Transverse colon (tissue), 4 donors: ENCODE data around the gene DNAJC11. TPM values are rescaled to one million over a fixed set of nuclear protein-coding genes. Genes with fewer than 3 reads are reported as not detected.

Source experiments
- DNase-seq: peaks from one replicate; pipeline ENCODE4 v3.0.0-alpha.2; 2019
- H3K27ac ChIP-seq, 4 donors: fragments of 200-600 bp; sonication (generic); 2 replicates each; pipeline ENCODE4 v1.5.1; 2016 to 2018; ENCODE audit warnings: inconsistent platforms in 4 of 4
- H3K27me3 ChIP-seq: fragments of 200-600 bp; sonication (generic); 2 replicates; pipeline ENCODE4 v1.5.1; 2017; ENCODE audit warnings: inconsistent platforms
- H3K36me3 ChIP-seq, 4 donors: fragments of 200-600 bp; sonication (generic); 2 replicates each; pipeline ENCODE4 v1.5.1; 2017 to 2019; ENCODE audit warnings: inconsistent platforms in 4 of 4
- H3K4me1 ChIP-seq, 4 donors: fragments of 200-600 bp; sonication (generic); 2 replicates each; pipeline ENCODE4 v1.5.1; 2017 to 2020; ENCODE audit warnings: inconsistent platforms in 4 of 4
- H3K4me3 ChIP-seq, 4 donors: fragments of 200-600 bp; sonication (generic); 1 replicate in 1 of 4; 2 replicates in 3 of 4; pipeline versions ENCODE4 v1.5.1 to v1.6.1; 2017 to 2019; ENCODE audit warnings: inconsistent platforms in 4 of 4
- H3K9me3 ChIP-seq, 2 donors: fragments of 200-600 bp; sonication (generic); 2 replicates each; pipeline ENCODE4 v1.5.1; 2017 to 2019; ENCODE audit warnings: inconsistent platforms in 2 of 2
- EP300 ChIP-seq: sonication (generic); formaldehyde crosslinking; IDR thresholded peaks from one replicate; pipeline ENCODE4 v1.6.1; 2017; ENCODE audit warnings: antibody characterized with exemption, low read depth
- POLR2A ChIP-seq: fragments of 450-650 bp; IDR thresholded peaks from one replicate; pipeline ENCODE4 v1.6.1; 2016; ENCODE audit warnings: antibody characterized with exemption, mild to moderate bottlenecking, moderate library complexity
- POLR2AphosphoS5 ChIP-seq, 3 donors: sonication (generic); formaldehyde crosslinking; IDR thresholded peaks; one replicate each; pipeline ENCODE4 v1.6.1; 2016; ENCODE audit warnings: antibody characterized with exemption in 3 of 3
- WGBS, 2 donors: methylation state at CpG; one replicate each; pipeline ENCODE4 v1.1.5; 2018; ENCODE audit warnings: low coverage in 1 of 2; 5-methylcytosine and 5-hydroxymethylcytosine counted together
- in situ Hi-C, 4 donors: fragments of 200-750 bp; cut with MboI; loops; one replicate each; pipeline versions ENCODE4 v1.15.0 to v1.15.1; 2017; ENCODE audit warnings: low sequenced_read_pairs in 3 of 4, low pct_ligation_motif_present in 1 of 4, low pct_unique_long_range_greater_than_20kb in 1 of 4
- intact Hi-C: fragments of 100-400 bp; cut with DNase I; formaldehyde crosslinking; loops from one replicate; pipeline ENCODE4 v1.15.1; 2023; ENCODE audit warnings: low total_unique reads
- total RNA-seq, 4 donors: library from RNA; depleted of rRNA; stranded (reverse); fragments of >200 nt; gene quantifications; one replicate each; pipeline ENCODE4 v1.1.0, GENCODE V29; 2016
- TF ChIP-seq, protein P1 (sequence below), 5 experiments: fragments of 200-600 bp in 3 of 5; fragments of 450-650 bp in 2 of 5; sonication (generic) in 3 of 5; IDR thresholded peaks; 1 replicate in 2 of 5; 2 replicates in 3 of 5; pipeline ENCODE4 v1.5.1; 2016 to 2017; ENCODE audit warnings: antibody characterized with exemption in 5 of 5, inconsistent platforms in 3 of 5, mild to moderate bottlenecking in 2 of 5, moderate library complexity in 1 of 5

The DNAJC11 gene
- total RNA-seq, 4 donors from 2014 or later, result 62.1 to 80.0 (median 70.9) TPM

DNA sequence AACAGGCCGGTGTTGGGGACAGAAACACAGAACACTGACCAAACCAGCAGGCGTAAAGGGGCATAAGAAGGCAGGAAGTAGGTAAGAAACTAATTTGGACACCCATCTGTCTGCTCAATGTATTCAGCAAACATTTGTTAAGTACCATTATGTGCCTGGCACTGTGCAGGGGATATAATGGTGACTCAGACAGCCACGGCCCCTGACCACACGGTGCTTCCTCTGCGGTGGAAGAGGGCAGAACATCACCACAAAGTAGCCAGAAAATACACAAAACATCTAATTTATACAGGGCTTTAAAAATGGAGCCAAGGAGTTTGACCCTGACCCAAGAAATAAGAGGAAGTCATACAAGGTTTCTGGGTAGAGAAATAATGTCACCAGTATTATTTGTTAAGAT, 12.9 kb downstream of the DNAJC11 start:
- Histone ChIP-seq H3K4me3 (no peak overlapping the region), H3K4me1 (no peaks in the 10 kb centered on the region), H3K27me3 (no peaks in the 10 kb centered on the region), H3K9me3 (no peaks in the 10 kb centered on the region), H3K27ac (no peak overlapping the region), H3K36me3 (no peaks in the 10 kb centered on the region)
- no peak for DNase-seq
- WGBS, 2 donors, result 73 to 94% methylated on average over 2 to 5 of the region's 5 CpGs
- in situ Hi-C loops, result no loop called here
- TF ChIP-seq, protein P1, sequence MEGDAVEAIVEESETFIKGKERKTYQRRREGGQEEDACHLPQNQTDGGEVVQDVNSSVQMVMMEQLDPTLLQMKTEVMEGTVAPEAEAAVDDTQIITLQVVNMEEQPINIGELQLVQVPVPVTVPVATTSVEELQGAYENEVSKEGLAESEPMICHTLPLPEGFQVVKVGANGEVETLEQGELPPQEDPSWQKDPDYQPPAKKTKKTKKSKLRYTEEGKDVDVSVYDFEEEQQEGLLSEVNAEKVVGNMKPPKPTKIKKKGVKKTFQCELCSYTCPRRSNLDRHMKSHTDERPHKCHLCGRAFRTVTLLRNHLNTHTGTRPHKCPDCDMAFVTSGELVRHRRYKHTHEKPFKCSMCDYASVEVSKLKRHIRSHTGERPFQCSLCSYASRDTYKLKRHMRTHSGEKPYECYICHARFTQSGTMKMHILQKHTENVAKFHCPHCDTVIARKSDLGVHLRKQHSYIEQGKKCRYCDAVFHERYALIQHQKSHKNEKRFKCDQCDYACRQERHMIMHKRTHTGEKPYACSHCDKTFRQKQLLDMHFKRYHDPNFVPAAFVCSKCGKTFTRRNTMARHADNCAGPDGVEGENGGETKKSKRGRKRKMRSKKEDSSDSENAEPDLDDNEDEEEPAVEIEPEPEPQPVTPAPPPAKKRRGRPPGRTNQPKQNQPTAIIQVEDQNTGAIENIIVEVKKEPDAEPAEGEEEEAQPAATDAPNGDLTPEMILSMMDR (IDR thresholded peaks at IDR 0.05), result no peak
- TF ChIP-seq POLR2A (no peak), POLR2AphosphoS5 (IDR thresholded peaks at IDR 0.05) (no peak), EP300 (no peak)
- intact Hi-C loops, result no loop called here

DNA sequence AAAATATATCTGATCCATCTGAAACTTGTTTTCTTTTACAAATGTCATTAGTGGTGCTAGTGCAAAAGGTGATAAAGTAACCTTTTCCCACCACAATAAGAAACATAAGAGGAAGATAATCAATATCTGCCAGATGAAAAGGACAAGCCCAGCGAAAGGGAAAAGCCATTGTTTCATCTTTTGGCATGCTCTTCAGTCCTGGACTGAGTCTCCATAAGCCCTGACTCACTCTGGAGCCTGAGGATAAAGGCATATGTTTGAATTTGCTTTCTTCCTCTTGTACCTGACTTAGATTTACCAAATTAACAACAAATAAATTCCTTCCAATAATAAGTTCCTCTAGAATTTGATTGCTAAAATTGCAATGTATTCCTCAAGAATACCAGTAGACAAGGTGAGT, 13.6 kb downstream of the DNAJC11 start:
- no peaks in the 10 kb centered on the region for H3K36me3 ChIP-seq
- intact Hi-C loops, result no loop called here
- H3K4me1 ChIP-seq, result no peaks in the 10 kb centered on the region
- in situ Hi-C loops, result no loop called here
- H3K9me3 ChIP-seq, result no peaks in the 10 kb centered on the region
- no peak overlapping the region for H3K4me3 ChIP-seq
- TF ChIP-seq EP300, result no peak
- TF ChIP-seq, protein P1 (IDR thresholded peaks at IDR 0.05), result no peak
- WGBS, 2 donors, result 70 to 88% methylated on average over 1 of the region's 1 CpG
- no peaks in the 10 kb centered on the region for H3K27me3 ChIP-seq
- no peak overlapping the region for H3K27ac ChIP-seq
- no peak for DNase-seq

DNA sequence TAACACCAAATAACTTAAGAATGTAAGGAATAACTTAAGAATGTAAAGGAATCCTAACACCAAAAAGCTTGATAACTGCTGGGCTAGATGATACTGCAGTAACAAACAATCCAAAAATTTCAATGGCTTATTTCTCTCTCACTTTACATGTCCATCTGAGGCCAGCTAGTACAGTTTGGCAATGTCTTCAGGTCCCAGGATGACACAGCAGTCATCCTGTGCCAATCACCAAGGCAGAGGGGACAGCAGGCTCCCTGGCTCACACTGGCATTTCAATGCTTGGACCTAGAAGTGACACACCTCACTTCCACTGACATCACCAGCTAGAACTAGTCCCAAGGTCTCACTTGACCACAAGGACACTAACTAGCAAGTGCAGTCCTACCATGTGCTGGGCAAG, 15.3 kb downstream of the DNAJC11 start:
- Histone ChIP-seq H3K36me3 (no peaks in the 10 kb centered on the region), H3K4me1 (no peaks in the 10 kb centered on the region), H3K27ac (no peak overlapping the region), H3K4me3 (no peak overlapping the region), H3K27me3 (no peaks in the 10 kb centered on the region), H3K9me3 (no peaks in the 10 kb centered on the region)
- DNase-seq, result no peak
- in situ Hi-C loops (no loop called here), intact Hi-C loops (no loop called here)
- no peak for TF ChIP-seq EP300
- TF ChIP-seq, protein P1 (IDR thresholded peaks at IDR 0.05), result no peak
- TF ChIP-seq POLR2AphosphoS5 (IDR thresholded peaks at IDR 0.05), result no peak
- no peak for TF ChIP-seq POLR2A

DNA sequence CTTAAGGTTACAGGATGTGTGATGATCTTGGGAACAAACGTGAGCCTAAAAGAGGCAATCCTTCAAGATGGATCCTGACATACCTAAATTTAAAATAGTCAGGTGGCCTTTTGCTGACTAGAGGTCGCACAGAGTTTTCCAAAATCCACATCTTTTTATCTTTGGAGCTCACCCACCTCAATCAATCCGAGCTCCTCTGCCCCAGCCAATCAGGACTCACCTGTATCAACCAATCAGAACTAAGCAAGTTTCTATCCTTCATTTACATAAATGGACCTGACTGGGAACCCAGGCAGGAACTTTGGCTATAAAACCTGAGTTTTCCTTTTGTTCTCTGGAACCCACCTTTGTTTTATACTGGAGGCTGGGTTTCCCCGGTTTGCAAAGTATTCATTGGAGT, 16.2 kb downstream of the DNAJC11 start:
- no peaks in the 10 kb centered on the region for H3K27me3 ChIP-seq
- no peaks in the 10 kb centered on the region for H3K4me1 ChIP-seq
- no peak overlapping the region for H3K27ac ChIP-seq
- peaks cover 0 to 4% (median 0%) of the 10 kb centered on the region in 4 donors for H3K36me3 ChIP-seq
- TF ChIP-seq POLR2AphosphoS5 (IDR thresholded peaks at IDR 0.05) (no peak), EP300 (no peak), POLR2A (no peak)
- TF ChIP-seq, protein P1 (IDR thresholded peaks at IDR 0.05), result no peak
- no peaks in the 10 kb centered on the region for H3K9me3 ChIP-seq
- no peak overlapping the region for H3K4me3 ChIP-seq
- intact Hi-C loops (no loop called here), in situ Hi-C loops (no loop called here)
- WGBS, 2 donors, result 94 to 97% methylated on average over 3 to 4 of the region's 4 CpGs
- no peak for DNase-seq
